A673 (cell line): Measurements from ENCODE around the gene FHDC1. TPM values are rescaled to one million over a fixed set of nuclear protein-coding genes. Genes with fewer than 3 reads are reported as not detected.

Experiments
- BruUV-seq: library from RNA; stranded (reverse); fragments of 400-500 nt; replicated peaks from 2 replicates; lab custom pipeline; 2021; lab: Mats Ljungman, UMichigan
- CTCF ChIA-PET: fragments of 300-600 bp; sonication (Branson Sonifier 250); formaldehyde crosslinking; loops from one replicate; lab custom pipeline; 2022; ENCODE audit warnings: antibody characterized with exemption; lab: Charles Lee
- POLR2A ChIA-PET: fragments of 300-600 bp; sonication (Branson Sonifier 250); formaldehyde crosslinking; loops from one replicate; lab custom pipeline; 2022; ENCODE audit warnings: antibody characterized with exemption; ENCODE audit not compliant: low non-redundant PET; lab: Charles Lee
- DNase-seq: peaks from one replicate; pipeline ENCODE4 v3.0.0-alpha.2; 2015; ENCODE audit warnings: low spot score
- H3K27ac ChIP-seq: fragments of 200-600 bp; sonication (generic); 2 replicates; pipeline ENCODE4 v1.5.1; 2016; ENCODE audit warnings: mixed run types, low read depth, mild to moderate bottlenecking, mixed read lengths, antibody characterized with exemption, low read length; ENCODE audit not compliant: poor library complexity, severe bottlenecking
- H3K27me3 ChIP-seq: fragments of 200-600 bp; sonication (generic); replicated peaks from 2 replicates; pipeline ENCODE4 v1.6.1; 2017; ENCODE audit warnings: mixed run types, low read depth, mild to moderate bottlenecking, mixed read lengths, antibody characterized with exemption, low read length; ENCODE audit not compliant: insufficient read depth, poor library complexity
- H3K36me3 ChIP-seq: fragments of 200-600 bp; sonication (generic); 2 replicates; pipeline ENCODE4 v1.6.1; 2016; ENCODE audit warnings: mixed run types, mild to moderate bottlenecking, mixed read lengths, antibody characterized with exemption, low read length; ENCODE audit not compliant: insufficient read depth, poor library complexity, severe bottlenecking
- H3K4me1 ChIP-seq: fragments of 200-600 bp; sonication (generic); 2 replicates; pipeline ENCODE4 v1.6.1; 2017; ENCODE audit warnings: mixed run types, mild to moderate bottlenecking, mixed read lengths, antibody characterized with exemption, low read length; ENCODE audit not compliant: insufficient read depth, poor library complexity, severe bottlenecking
- H3K4me3 ChIP-seq: fragments of 200-600 bp; sonication (generic); 2 replicates; pipeline ENCODE4 v1.5.1; 2016; ENCODE audit warnings: low read depth, mixed run types, mild to moderate bottlenecking, mixed read lengths, low read length; ENCODE audit not compliant: poor library complexity, severe bottlenecking
- H3K9me3 ChIP-seq: fragments of 200-600 bp; sonication (generic); 2 replicates; pipeline ENCODE4 v1.6.1; 2016; ENCODE audit warnings: mixed run types, low read depth, mild to moderate bottlenecking, mixed read lengths, antibody characterized with exemption, low read length; ENCODE audit not compliant: poor library complexity, severe bottlenecking
- CTCF ChIP-seq: fragments of 300-800, 200-600 bp; sonication (generic); conservative IDR thresholded peaks from 2 replicates; pipeline ENCODE4 v1.5.1; 2017; ENCODE audit warnings: low read depth, mild to moderate bottlenecking, antibody characterized with exemption, low read length, moderate library complexity, mixed read lengths
- EZH2 ChIP-seq: fragments of 200-600 bp; sonication (generic); IDR thresholded peaks from 2 replicates; pipeline ENCODE4 v1.6.1; 2017; ENCODE audit warnings: borderline replicate concordance, low read depth, mild to moderate bottlenecking, mixed read lengths, antibody characterized with exemption, low read length; ENCODE audit not compliant: poor library complexity, severe bottlenecking
- intact Hi-C: fragments of 100-400 bp; cut with micrococcal nuclease; formaldehyde crosslinking; loops from one replicate; pipeline ENCODE4 v1.10.0; 2022; ENCODE audit not compliant: unreplicated experiment
- total RNA-seq: library from RNA; stranded (reverse); gene quantifications from 2 replicates; pipeline ENCODE4 v1.2.3, GENCODE V29; 2021

FHDC1 gene
- total RNA-seq, 1 experiment from 2014 or later = 0.26 TPM

DNA sequence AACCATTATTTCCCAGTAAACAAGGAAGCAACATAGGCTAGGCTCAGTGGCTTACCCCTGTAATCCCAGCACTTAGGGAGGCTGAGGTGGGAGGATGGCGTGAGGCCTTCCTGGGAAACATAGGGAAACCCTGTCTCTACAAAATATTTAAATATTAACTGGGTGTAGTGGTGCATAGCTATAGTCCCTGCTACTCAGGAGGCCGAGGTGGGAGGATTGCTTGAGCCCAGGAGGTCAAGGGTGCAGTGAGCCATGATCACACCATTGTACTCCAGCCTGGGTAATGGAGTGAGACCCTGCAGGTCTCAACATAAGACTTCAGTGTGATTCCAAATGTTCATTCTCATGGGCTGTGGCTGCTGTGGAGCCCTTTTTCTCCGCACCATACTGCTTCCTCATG, 34.9 kb downstream of the FHDC1 start:
- Histone ChIP-seq H3K36me3 (no peaks in the 10 kb centered on the region), H3K4me3 (no peak overlapping the region), H3K9me3 (no peaks in the 10 kb centered on the region), H3K4me1 (peaks cover 9% of the 10 kb centered on the region), H3K27me3 (no peaks in the 10 kb centered on the region), H3K27ac (no peak overlapping the region)
- no TSS peak for BruUV-seq
- ChIA-PET POLR2A (no interaction called here), CTCF (no interaction called here)
- intact Hi-C loops = no loop called here
- TF ChIP-seq CTCF (no peak), EZH2 (no peak)
- DNase-seq = no peak

DNA sequence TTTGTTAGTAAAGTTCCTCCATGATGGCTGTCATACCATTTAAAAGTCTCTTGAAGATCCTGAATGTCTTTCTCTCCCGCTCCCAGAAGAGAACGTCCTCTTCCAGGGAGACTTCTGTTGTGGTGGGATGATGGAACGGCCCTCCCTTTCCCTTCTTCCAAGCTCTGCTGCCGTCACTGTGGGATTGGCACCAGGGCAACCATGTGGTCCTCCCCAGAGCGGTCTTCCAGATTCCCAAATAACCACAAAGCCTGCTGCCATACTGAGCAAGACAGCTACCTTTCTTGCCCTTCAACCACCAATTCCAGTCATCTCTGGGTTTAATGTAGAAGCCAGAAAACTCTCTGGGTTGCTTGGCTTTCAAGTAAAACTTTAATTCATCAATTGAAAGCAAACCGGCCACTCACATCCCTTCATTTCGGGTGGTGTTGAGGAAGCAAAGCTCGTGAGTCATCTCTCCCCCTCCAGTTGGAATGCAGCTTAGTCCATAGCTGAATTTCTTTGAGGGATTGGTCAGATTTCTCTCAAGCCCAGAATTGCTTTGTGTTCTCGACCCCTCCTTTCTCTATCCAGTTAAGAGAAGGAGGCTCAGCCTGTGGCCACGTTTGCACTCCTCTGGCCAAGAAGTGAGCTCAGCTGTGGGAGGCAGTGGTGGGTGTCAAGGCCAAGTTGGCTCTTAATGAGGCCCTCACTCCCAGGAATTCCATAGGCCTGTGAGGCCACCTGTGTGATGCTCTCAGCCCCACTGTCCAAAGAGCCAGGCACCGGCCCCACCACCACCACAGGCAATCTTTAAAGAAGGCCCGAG, 36.9 kb downstream of the FHDC1 start:
- no peaks in the 10 kb centered on the region for H3K36me3 ChIP-seq
- H3K27me3 ChIP-seq = no peaks in the 10 kb centered on the region
- H3K27ac ChIP-seq = no peak overlapping the region
- intact Hi-C loops = no loop called here
- ChIA-PET CTCF (no interaction called here), POLR2A (no interaction called here)
- no TSS peak for BruUV-seq
- TF ChIP-seq EZH2 (no peak), CTCF (no peak)
- peaks cover 9% of the 10 kb centered on the region for H3K4me1 ChIP-seq
- DNase-seq = no peak
- no peak overlapping the region for H3K4me3 ChIP-seq
- H3K9me3 ChIP-seq = no peaks in the 10 kb centered on the region

- peaks cover 9% of the 10 kb centered on the region for H3K4me1 ChIP-seq
- H3K9me3 ChIP-seq = no peaks in the 10 kb centered on the region
- no peak for DNase-seq
- BruUV-seq = no TSS peak
- H3K27me3 ChIP-seq = no peaks in the 10 kb centered on the region
- intact Hi-C loops = no loop called here
- CTCF ChIA-PET = no interaction called here
- no peak overlapping the region for H3K4me3 ChIP-seq
- TF ChIP-seq EZH2 (no peak), CTCF (no peak)
- H3K36me3 ChIP-seq = no peaks in the 10 kb centered on the region
- H3K27ac ChIP-seq = no peak overlapping the region
- POLR2A ChIA-PET = no interaction called here
Measured at GRCh38 chr4:152973629-152974467, 37.7 kb downstream of the FHDC1 start.
